ENCODE measurements around the gene EXO1. TPM values are rescaled to one million over a fixed set of nuclear protein-coding genes. Genes with fewer than 3 reads are reported as not detected.

The EXO1 gene
- total RNA-seq, 1 donor from 2014 or later: 2.2 TPM

DNA sequence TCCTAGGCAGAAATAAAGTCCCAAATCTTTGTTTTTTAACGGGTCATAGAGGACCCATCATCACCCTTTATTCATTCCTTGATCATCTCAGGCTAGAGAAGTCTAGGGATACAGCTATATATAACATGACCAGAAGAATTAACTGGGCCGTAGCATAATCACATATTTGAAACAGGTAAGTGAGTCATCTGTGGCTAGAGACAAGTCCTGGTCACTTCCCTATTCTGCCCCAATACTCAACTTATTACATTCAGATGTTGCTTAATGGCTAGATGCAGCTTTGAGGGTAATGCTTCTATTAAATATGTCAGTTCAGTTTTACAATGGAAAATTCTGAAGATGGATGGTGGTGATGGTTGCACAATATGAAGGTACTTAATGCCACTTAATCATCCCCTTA, 47.0 kb downstream of the EXO1 start:
- Mint-ChIP-seq H3K27me3 (ENCODE audit: unreplicated experiment) (no peaks in the 10 kb centered on the region), H3K9me3 (ENCODE audit: unreplicated experiment) (no peaks in the 10 kb centered on the region), H3K27ac (ENCODE audit: unreplicated experiment) (no peak overlapping the region), H3K4me1 (ENCODE audit: low read depth, unreplicated experiment) (no peaks in the 10 kb centered on the region), H3K36me3 (ENCODE audit: unreplicated experiment) (no peaks in the 10 kb centered on the region), H3K4me3 (ENCODE audit: unreplicated experiment) (no peak overlapping the region)
- no peak for DNase-seq
- TF ChIP-seq, protein P1, sequence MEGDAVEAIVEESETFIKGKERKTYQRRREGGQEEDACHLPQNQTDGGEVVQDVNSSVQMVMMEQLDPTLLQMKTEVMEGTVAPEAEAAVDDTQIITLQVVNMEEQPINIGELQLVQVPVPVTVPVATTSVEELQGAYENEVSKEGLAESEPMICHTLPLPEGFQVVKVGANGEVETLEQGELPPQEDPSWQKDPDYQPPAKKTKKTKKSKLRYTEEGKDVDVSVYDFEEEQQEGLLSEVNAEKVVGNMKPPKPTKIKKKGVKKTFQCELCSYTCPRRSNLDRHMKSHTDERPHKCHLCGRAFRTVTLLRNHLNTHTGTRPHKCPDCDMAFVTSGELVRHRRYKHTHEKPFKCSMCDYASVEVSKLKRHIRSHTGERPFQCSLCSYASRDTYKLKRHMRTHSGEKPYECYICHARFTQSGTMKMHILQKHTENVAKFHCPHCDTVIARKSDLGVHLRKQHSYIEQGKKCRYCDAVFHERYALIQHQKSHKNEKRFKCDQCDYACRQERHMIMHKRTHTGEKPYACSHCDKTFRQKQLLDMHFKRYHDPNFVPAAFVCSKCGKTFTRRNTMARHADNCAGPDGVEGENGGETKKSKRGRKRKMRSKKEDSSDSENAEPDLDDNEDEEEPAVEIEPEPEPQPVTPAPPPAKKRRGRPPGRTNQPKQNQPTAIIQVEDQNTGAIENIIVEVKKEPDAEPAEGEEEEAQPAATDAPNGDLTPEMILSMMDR (IDR thresholded peaks at IDR 0.05; ENCODE audit: partially characterized antibody, unreplicated experiment): no peak

DNA sequence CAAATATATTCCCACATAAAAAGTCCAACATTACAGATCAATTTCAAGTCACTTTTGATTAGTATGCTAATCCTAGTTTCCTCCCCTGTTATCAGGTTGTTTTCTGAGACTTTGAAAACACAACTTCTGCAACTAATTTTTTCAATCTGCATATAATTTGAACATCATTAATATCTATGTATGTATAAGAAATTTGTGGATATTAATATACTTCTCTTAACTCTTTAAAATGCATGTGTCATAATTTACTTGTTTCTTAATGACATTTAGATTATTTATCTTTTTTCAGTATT, 48.6 kb downstream of the EXO1 start:
- Mint-ChIP-seq H3K27me3 (ENCODE audit: unreplicated experiment) (no peaks in the 10 kb centered on the region), H3K4me3 (ENCODE audit: unreplicated experiment) (no peak overlapping the region), H3K9me3 (ENCODE audit: unreplicated experiment) (no peaks in the 10 kb centered on the region), H3K27ac (ENCODE audit: unreplicated experiment) (no peak overlapping the region), H3K36me3 (ENCODE audit: unreplicated experiment) (no peaks in the 10 kb centered on the region), H3K4me1 (ENCODE audit: low read depth, unreplicated experiment) (no peaks in the 10 kb centered on the region)
- TF ChIP-seq, protein P1 (IDR thresholded peaks at IDR 0.05; ENCODE audit: partially characterized antibody, unreplicated experiment): no peak
- no peak for DNase-seq

DNA sequence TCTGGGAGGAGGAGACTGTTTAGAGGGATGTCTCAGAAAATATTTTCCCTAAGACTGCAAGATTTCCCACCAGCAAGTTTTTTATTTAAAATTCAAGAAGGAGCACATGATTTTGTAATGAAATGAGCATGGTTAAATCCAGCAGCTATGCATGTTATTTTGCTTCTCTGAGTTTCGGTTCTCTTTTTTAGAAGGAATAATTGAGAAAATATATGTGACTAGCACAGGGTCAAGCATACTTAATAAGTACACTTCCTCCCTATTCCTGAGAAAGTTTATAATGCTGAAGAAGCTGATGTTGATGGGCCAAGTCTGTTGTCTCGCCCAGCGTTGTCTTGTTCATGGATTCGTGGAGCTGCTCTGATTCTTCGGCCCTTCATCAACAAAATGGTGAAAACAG, 51.2 kb downstream of the EXO1 start:
- H3K4me1 Mint-ChIP-seq (ENCODE audit: low read depth, unreplicated experiment): peaks cover 5% of the 10 kb centered on the region
- no peaks in the 10 kb centered on the region for H3K36me3 Mint-ChIP-seq (ENCODE audit: unreplicated experiment)
- no peaks in the 10 kb centered on the region for H3K27me3 Mint-ChIP-seq (ENCODE audit: unreplicated experiment)
- H3K9me3 Mint-ChIP-seq (ENCODE audit: unreplicated experiment): no peaks in the 10 kb centered on the region
- DNase-seq: no peak
- TF ChIP-seq, protein P1 (IDR thresholded peaks at IDR 0.05; ENCODE audit: partially characterized antibody, unreplicated experiment): no peak
- H3K27ac Mint-ChIP-seq (ENCODE audit: unreplicated experiment): no peak overlapping the region
- H3K4me3 Mint-ChIP-seq (ENCODE audit: unreplicated experiment): no peak overlapping the region

GRCh38 chr1:241900381-241900780, 52.4 kb downstream of the EXO1 start:
- H3K27ac Mint-ChIP-seq (ENCODE audit: unreplicated experiment): no peak overlapping the region
- no peaks in the 10 kb centered on the region for H3K27me3 Mint-ChIP-seq (ENCODE audit: unreplicated experiment)
- no peak for DNase-seq
- H3K9me3 Mint-ChIP-seq (ENCODE audit: unreplicated experiment): no peaks in the 10 kb centered on the region
- TF ChIP-seq, protein P1 (IDR thresholded peaks at IDR 0.05; ENCODE audit: partially characterized antibody, unreplicated experiment): no peak
- H3K4me3 Mint-ChIP-seq (ENCODE audit: unreplicated experiment): no peak overlapping the region
- no peaks in the 10 kb centered on the region for H3K36me3 Mint-ChIP-seq (ENCODE audit: unreplicated experiment)
- peaks cover 5% of the 10 kb centered on the region for H3K4me1 Mint-ChIP-seq (ENCODE audit: low read depth, unreplicated experiment)

GRCh38 chr1:241902391-241903065, 54.5 kb downstream of the EXO1 start:
- Mint-ChIP-seq H3K4me1 (ENCODE audit: low read depth, unreplicated experiment) (peaks cover 5% of the 10 kb centered on the region), H3K27ac (ENCODE audit: unreplicated experiment) (no peak overlapping the region)

More at GRCh38 chr1:241902391-241903065, 54.5 kb downstream of the EXO1 start:
- Mint-ChIP-seq H3K4me3 (ENCODE audit: unreplicated experiment) (no peak overlapping the region), H3K9me3 (ENCODE audit: unreplicated experiment) (no peaks in the 10 kb centered on the region), H3K36me3 (ENCODE audit: unreplicated experiment) (no peaks in the 10 kb centered on the region), H3K27me3 (ENCODE audit: unreplicated experiment) (no peaks in the 10 kb centered on the region)
- TF ChIP-seq, protein P1 (IDR thresholded peaks at IDR 0.05; ENCODE audit: partially characterized antibody, unreplicated experiment): no peak
- peak; percentile 25 for DNase-seq
